Trophoblast cell (in vitro differentiated cells and primary cell): ENCODE results near the gene CHMP3.
A peak's percentile ranks its signal among the peaks of the same experiment; 100 is the strongest.

Experiments
- DNase-seq, 2 donors: peaks; one replicate each; pipeline ENCODE4 v3.0.0-alpha.2; 2016
- H2AFZ ChIP-seq: 2 replicates; pipeline ENCODE4 v1.6.1; 2013; ENCODE audit warnings: low read length, moderate library complexity, mild to moderate bottlenecking; ENCODE audit not compliant: insufficient read depth, poor library complexity
- H2AK5ac ChIP-seq: 2 replicates; pipeline ENCODE4 v1.6.1; 2013; ENCODE audit warnings: mild to moderate bottlenecking, low read length
- H2BK120ac ChIP-seq: 2 replicates; pipeline ENCODE4 v1.6.1; 2013; ENCODE audit warnings: low read length, mild to moderate bottlenecking, moderate library complexity; ENCODE audit not compliant: insufficient read depth, poor library complexity
- H2BK12ac ChIP-seq: 2 replicates; pipeline ENCODE4 v1.6.1; 2013; ENCODE audit warnings: mild to moderate bottlenecking, low read length, moderate library complexity
- H2BK5ac ChIP-seq: 2 replicates; pipeline ENCODE4 v1.6.1; 2013; ENCODE audit warnings: low read length, low read depth, moderate library complexity, mild to moderate bottlenecking; ENCODE audit not compliant: poor library complexity
- H3K14ac ChIP-seq: 2 replicates; pipeline ENCODE4 v1.6.1; 2013; ENCODE audit warnings: mild to moderate bottlenecking, low read length
- H3K18ac ChIP-seq: 2 replicates; pipeline ENCODE4 v1.6.1; 2013; ENCODE audit warnings: mild to moderate bottlenecking, low read length
- H3K23ac ChIP-seq: 2 replicates; pipeline ENCODE4 v1.6.1; 2013; ENCODE audit warnings: low read length
- H3K27ac ChIP-seq: 2 replicates; pipeline ENCODE4 v1.5.1; 2013; ENCODE audit warnings: low read depth, mild to moderate bottlenecking, inconsistent platforms, low read length, moderate library complexity
- H3K27me3 ChIP-seq: 2 replicates; pipeline ENCODE4 v1.6.1; 2013; ENCODE audit warnings: inconsistent platforms, mild to moderate bottlenecking, low read length, moderate library complexity; ENCODE audit not compliant: insufficient read depth
- H3K36me3 ChIP-seq, 2 experiments: 1 replicate in 1 of 2; 2 replicates in 1 of 2; pipeline ENCODE4 v1.6.1; 2013; ENCODE audit warnings: low read length in 2 of 2, mild to moderate bottlenecking in 2 of 2, moderate library complexity in 1 of 2; ENCODE audit not compliant: insufficient read depth in 2 of 2, control insufficient read depth in 1 of 2
- H3K4ac ChIP-seq: 2 replicates; pipeline ENCODE4 v1.6.1; 2013; ENCODE audit warnings: low read depth, mild to moderate bottlenecking, low read length, moderate library complexity
- H3K4me1 ChIP-seq, 2 experiments: 1 replicate in 1 of 2; 2 replicates in 1 of 2; pipeline ENCODE4 v1.6.1; 2013; ENCODE audit warnings: low read length in 2 of 2, mild to moderate bottlenecking in 2 of 2, moderate library complexity in 1 of 2; ENCODE audit not compliant: insufficient read depth in 2 of 2, control insufficient read depth in 1 of 2
- H3K4me2 ChIP-seq: 2 replicates; pipeline ENCODE4 v1.6.1; 2013; ENCODE audit warnings: inconsistent platforms, mild to moderate bottlenecking, low read length, moderate library complexity
- H3K4me3 ChIP-seq: 2 replicates; pipeline ENCODE4 v1.5.1; 2013; ENCODE audit warnings: mild to moderate bottlenecking, low read depth, low read length, inconsistent platforms
- H3K79me1 ChIP-seq: one replicate; pipeline ENCODE4 v1.6.1; 2013; ENCODE audit warnings: low read length
- H3K79me2 ChIP-seq: 2 replicates; pipeline ENCODE4 v1.6.1; 2013; ENCODE audit warnings: low read length, mild to moderate bottlenecking; ENCODE audit not compliant: control insufficient read depth, insufficient read depth, poor library complexity
- H3K9ac ChIP-seq: 2 replicates; pipeline ENCODE4 v1.6.1; 2013; ENCODE audit warnings: mild to moderate bottlenecking, low read length
- H3K9me3 ChIP-seq: 2 replicates; pipeline ENCODE4 v1.6.1; 2013; ENCODE audit warnings: low read depth, mild to moderate bottlenecking, control low read depth, inconsistent platforms, low read length; ENCODE audit not compliant: insufficient read depth
- H4K12ac ChIP-seq: 2 replicates; pipeline ENCODE4 v1.6.1; 2013; ENCODE audit warnings: low read depth, mild to moderate bottlenecking, low read length, moderate library complexity
- H4K8ac ChIP-seq: 2 replicates; pipeline ENCODE4 v1.6.1; 2013; ENCODE audit warnings: low read depth, mild to moderate bottlenecking, low read length, moderate library complexity
- H4K91ac ChIP-seq: one replicate; pipeline ENCODE4 v1.6.1; 2013; ENCODE audit warnings: low read depth, mild to moderate bottlenecking, low read length, moderate library complexity
- WGBS: extraction: QIAGEN DNeasy Blood & Tissue Kit; methylation state at CpG from one replicate; pipeline ENCODE4 v1.1.7; 2013; ENCODE audit warnings: missing lambda C conversion rate; ENCODE audit not compliant: insufficient read length, insufficient coverage; ENCODE audit errors: extremely low coverage; 5-methylcytosine and 5-hydroxymethylcytosine counted together

The CHMP3 gene

GRCh38 chr2:86562485-86562921 is 740 bp downstream of the CHMP3 start:
- Histone ChIP-seq H3K23ac (no peak overlapping the region), H3K9me3 (peaks cover 2% of the 10 kb centered on the region), H2AK5ac (no peak overlapping the region)

GRCh38 chr2:86557836-86558235 is 5.4 kb downstream of the CHMP3 start:
- H3K27ac ChIP-seq: no peak overlapping the region
- H3K23ac ChIP-seq: no peak overlapping the region
- H3K36me3 ChIP-seq: no peaks in the 10 kb centered on the region
- peaks cover 6% of the 10 kb centered on the region for H3K79me2 ChIP-seq
- WGBS: 100% methylated on average over 2 of the region's 2 CpGs
- no peak overlapping the region for H4K12ac ChIP-seq
- H2BK120ac ChIP-seq: no peak overlapping the region
- no peak overlapping the region for H2AFZ ChIP-seq
- no peak overlapping the region for H3K14ac ChIP-seq
- peaks cover 2 to 3% of the 10 kb centered on the region in 2 experiments for H3K4me1 ChIP-seq
- no peak overlapping the region for H3K9ac ChIP-seq
- no peak overlapping the region for H3K18ac ChIP-seq
- DNase-seq: no peak
- no peak overlapping the region for H4K91ac ChIP-seq
- H4K8ac ChIP-seq: no peak overlapping the region
- H2BK5ac ChIP-seq: no peak overlapping the region
- no peak overlapping the region for H3K4me2 ChIP-seq
- H3K9me3 ChIP-seq: no peaks in the 10 kb centered on the region
- H3K4me3 ChIP-seq: no peak overlapping the region
- no peaks in the 10 kb centered on the region for H3K27me3 ChIP-seq
- peaks cover 5% of the 10 kb centered on the region for H3K79me1 ChIP-seq
- H2BK12ac ChIP-seq: no peak overlapping the region
- H3K4ac ChIP-seq: no peak overlapping the region
- H2AK5ac ChIP-seq: no peak overlapping the region

More at GRCh38 chr2:86562485-86562921, 740 bp downstream of the CHMP3 start:
- H2BK5ac ChIP-seq: peak overlapping the region; percentile 93
- DNase-seq: no peak
- H3K4me2 ChIP-seq: peak overlapping the region; percentile 80
- H3K14ac ChIP-seq: peak overlapping the region; percentile 86
- peak overlapping the region; percentile 97 for H3K27ac ChIP-seq
- H2AFZ ChIP-seq: peak overlapping the region; percentile 96
- no peaks in the 10 kb centered on the region for H3K27me3 ChIP-seq
- no peaks in the 10 kb centered on the region for H3K36me3 ChIP-seq
- H4K8ac ChIP-seq: peak overlapping the region; percentile 88
- peak overlapping the region; percentile 89 for H3K18ac ChIP-seq
- peaks cover 3 to 7% of the 10 kb centered on the region in 2 experiments for H3K4me1 ChIP-seq
- no CpG with 5 or more reads among the region's 16 CpGs for WGBS
- H3K79me2 ChIP-seq: peaks cover 9% of the 10 kb centered on the region
- peak overlapping the region; percentile 85 for H3K4me3 ChIP-seq
- peak overlapping the region; percentile 66 for H4K12ac ChIP-seq
- H2BK12ac ChIP-seq: no peak overlapping the region
- H3K79me1 ChIP-seq: peaks cover 13% of the 10 kb centered on the region
- H3K9ac ChIP-seq: peak overlapping the region; percentile 98
- H4K91ac ChIP-seq: peak overlapping the region; percentile 80
- peak overlapping the region; percentile 57 for H3K4ac ChIP-seq
- H2BK120ac ChIP-seq: peak overlapping the region; percentile 87

GRCh38 chr2:86556508-86556907 is 6.7 kb downstream of the CHMP3 start:
- H2AFZ ChIP-seq: no peak overlapping the region
- H4K8ac ChIP-seq: peak overlapping the region; percentile 57
- no peak overlapping the region for H2BK12ac ChIP-seq
- H3K23ac ChIP-seq: no peak overlapping the region
- H4K91ac ChIP-seq: no peak overlapping the region
- H3K4me3 ChIP-seq: no peak overlapping the region
- no peak overlapping the region for H2AK5ac ChIP-seq
- no peaks in the 10 kb centered on the region for H3K27me3 ChIP-seq
- no peak overlapping the region for H3K18ac ChIP-seq
- peak overlapping the region; percentile 15 for H4K12ac ChIP-seq
- H3K79me2 ChIP-seq: no peaks in the 10 kb centered on the region
- no peaks in the 10 kb centered on the region for H3K9me3 ChIP-seq
- no peaks in the 10 kb centered on the region for H3K79me1 ChIP-seq
- H3K14ac ChIP-seq: no peak overlapping the region
- peaks cover 0 to 2% of the 10 kb centered on the region in 2 experiments for H3K4me1 ChIP-seq
- WGBS: no CpG with 5 or more reads among the region's 16 CpGs
- no peak overlapping the region for H2BK5ac ChIP-seq
- H2BK120ac ChIP-seq: no peak overlapping the region
- H3K27ac ChIP-seq: no peak overlapping the region
- H3K4me2 ChIP-seq: no peak overlapping the region
- peak in 1 of 2 donors; percentile 30 for DNase-seq
- H3K9ac ChIP-seq: no peak overlapping the region
- H3K36me3 ChIP-seq: no peaks in the 10 kb centered on the region
- no peak overlapping the region for H3K4ac ChIP-seq

GRCh38 chr2:86552889-86553288 is 10.4 kb downstream of the CHMP3 start:
- Histone ChIP-seq H3K4me2 (no peak overlapping the region), H3K79me1 (no peaks in the 10 kb centered on the region), H4K91ac (no peak overlapping the region), H3K18ac (no peak overlapping the region), H3K36me3 (peaks cover 16 to 18% of the 10 kb centered on the region in 2 experiments), H3K27ac (no peak overlapping the region), H3K9me3 (peaks cover 17% of the 10 kb centered on the region), H4K8ac (no peak overlapping the region), H3K79me2 (no peaks in the 10 kb centered on the region), H4K12ac (no peak overlapping the region), H3K4ac (no peak overlapping the region), H3K4me1 (peaks cover 0 to 2% of the 10 kb centered on the region in 2 experiments), H3K14ac (no peak overlapping the region), H3K4me3 (no peak overlapping the region), H3K9ac (no peak overlapping the region), H2BK120ac (no peak overlapping the region), H2AK5ac (no peak overlapping the region), H2AFZ (no peak overlapping the region), H3K27me3 (no peaks in the 10 kb centered on the region), H2BK12ac (no peak overlapping the region), H3K23ac (no peak overlapping the region), H2BK5ac (no peak overlapping the region)
- DNase-seq: no peak
- no CpG with 5 or more reads among the region's 7 CpGs for WGBS
